GM19025 (cell line): ENCODE results near the gene EMC1.
"Not testable (repeated sequence)": the region's sequence is repeated elsewhere in the genome, so short reads cannot be mapped to it uniquely, and the experiment has no call there.

Source experiments
- ATAC-seq: cut with Tn5 transposase; IDR thresholded peaks from one replicate; pipeline ENCODE4 v1.9.1; 2021; ENCODE audit warnings: mild to moderate bottlenecking, low read depth, moderate library complexity; ENCODE audit not compliant: unreplicated experiment

The EMC1 gene

DNA sequence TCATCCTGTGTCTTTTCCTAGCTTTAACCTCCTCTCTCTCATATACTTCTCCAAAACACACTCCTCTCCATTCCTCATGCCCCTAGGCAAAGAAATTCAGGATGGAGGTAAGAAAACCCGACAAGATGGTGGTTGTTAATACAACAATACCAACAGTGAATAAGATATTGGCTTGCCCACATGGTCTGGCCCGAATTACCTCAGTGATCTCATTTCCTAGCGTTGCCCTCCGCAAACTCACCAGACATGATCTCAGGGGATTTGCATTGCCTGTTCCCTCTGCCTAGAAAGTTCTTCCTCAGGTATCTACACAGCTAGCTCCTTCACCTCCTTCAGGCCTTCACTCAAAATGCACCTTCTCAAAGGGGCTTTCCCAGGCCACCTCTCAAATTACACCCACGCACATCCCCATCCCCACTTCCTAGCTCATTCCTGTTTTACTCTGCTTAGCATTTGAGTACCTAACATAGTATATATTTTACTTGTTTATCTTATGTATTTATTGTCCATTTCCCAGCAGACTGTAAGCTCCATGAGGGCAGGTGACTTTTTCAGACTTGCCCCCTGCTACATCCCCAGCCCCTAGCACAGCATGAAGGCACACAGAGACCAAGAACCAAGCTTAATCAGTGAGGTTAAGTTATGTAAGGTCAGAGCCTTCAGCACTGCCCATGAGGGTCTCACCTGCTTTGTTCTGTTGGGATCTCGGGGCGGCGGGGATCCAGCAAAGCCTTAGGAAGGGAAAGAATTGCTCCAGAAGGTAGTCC lies 31.1 kb downstream of the EMC1 start:
- ATAC-seq = no peak

DNA sequence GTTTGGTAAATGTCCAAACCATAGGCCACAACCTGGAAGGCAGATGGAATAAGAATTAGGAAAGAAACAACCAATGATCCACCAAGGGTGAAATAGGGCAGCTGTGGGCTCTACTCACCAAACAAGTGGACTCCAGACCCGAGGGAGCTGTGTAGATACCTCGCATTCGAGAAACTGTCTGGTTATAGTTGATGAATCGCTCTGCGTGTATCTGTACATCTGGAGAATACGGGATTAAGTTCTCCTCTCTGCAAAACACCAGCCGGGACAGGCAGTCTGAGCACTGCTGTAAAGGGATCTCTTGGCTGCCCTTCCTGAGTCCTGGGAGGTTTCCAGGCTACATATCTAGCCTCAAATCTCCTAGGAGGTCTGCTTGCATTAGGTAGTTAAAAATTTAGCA lies 31.9 kb downstream of the EMC1 start:
- no peak for ATAC-seq

DNA sequence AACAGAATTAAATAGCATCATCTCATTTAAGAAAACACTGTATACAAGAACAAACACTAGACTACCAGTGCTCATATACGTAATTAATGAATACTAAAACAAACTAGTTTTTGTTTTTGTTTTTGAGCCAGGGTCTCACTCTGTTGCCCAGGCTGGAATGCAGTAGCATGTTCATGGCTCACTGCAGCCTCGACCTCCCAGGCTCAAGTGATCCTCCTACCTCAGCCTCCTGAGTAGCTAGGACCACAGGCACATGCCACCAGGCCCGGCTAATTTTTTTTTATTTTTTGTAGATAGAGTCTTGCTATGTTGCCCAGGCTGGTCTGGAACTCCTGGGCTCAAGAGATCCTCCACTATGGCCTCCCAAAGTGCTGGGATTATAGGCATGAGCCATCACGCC lies 34.7 kb downstream of the EMC1 start:
- not testable (repeated sequence) for ATAC-seq

DNA sequence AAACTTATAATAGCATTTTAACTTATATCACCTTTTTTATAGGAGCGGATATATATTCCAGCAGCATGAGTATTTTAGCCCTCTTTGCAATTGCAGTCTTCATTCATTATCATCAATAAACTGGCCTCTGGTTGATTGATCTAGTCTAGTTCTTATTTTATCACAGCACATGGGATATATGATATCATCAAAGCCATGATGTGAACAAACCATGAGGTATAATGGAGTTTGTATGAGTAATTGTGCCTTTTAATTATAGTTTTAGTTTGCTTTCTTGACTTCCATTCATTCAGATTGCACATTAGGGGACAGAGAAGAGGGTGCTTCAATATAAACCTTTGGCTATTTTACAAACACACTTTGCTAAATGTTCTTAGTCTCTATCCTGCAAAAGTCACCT lies 37.7 kb downstream of the EMC1 start:
- ATAC-seq = no peak

DNA sequence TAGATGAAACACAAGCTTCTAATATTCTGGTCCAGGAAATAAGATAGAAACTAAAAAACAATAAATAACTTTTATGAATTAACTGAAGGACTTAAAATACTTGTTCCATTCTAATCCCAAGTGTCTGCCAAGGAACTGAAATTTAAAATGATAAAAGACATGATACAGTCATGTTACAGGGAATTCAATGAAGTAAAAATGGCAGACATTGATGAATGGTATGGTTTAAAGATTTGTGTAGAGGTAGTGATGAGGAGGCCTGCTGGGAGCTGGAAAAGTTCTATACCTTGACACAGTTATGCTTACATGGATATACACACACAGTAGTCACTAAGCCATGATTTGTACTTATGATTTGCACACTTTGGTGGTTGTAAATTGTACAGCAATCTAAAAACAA lies 39.2 kb downstream of the EMC1 start:
- no peak for ATAC-seq

DNA sequence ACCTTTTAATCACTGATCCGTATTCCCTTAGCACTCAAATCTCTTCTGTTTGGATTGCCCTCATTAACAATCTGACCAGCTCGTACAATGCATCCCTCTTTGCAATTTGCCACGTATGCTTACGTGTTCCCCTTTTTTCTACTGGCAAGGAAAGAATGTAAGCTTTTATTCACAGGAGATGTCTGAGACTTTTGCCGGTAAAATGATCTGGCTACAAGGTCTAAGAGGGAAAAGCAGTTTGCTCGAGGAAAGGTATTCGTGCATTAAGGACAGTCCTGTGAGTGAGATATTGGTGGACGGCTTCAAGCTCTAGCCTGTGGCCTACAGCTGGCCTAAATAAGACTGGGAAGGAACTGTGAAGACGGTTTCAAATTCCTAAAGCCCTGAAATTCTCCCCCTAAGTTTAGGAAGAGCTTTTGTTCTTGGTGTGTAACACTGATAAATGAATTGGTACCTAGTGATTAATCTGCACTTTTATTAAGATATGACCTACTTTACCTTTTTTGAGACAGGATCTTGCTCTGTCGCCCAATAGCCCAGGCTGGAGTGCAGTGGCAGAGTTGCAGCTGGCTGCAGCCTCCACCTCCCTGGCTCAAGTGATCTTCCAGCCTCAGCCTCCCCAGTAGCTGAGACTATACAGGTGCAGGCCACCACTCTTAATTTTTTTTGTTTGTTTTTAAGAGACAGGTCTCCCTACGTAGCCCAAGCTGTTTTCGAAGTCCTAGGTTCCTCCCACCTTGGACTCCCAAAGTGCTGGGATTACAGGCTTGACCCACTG lies 40.4 kb downstream of the EMC1 start:
- no peak for ATAC-seq

DNA sequence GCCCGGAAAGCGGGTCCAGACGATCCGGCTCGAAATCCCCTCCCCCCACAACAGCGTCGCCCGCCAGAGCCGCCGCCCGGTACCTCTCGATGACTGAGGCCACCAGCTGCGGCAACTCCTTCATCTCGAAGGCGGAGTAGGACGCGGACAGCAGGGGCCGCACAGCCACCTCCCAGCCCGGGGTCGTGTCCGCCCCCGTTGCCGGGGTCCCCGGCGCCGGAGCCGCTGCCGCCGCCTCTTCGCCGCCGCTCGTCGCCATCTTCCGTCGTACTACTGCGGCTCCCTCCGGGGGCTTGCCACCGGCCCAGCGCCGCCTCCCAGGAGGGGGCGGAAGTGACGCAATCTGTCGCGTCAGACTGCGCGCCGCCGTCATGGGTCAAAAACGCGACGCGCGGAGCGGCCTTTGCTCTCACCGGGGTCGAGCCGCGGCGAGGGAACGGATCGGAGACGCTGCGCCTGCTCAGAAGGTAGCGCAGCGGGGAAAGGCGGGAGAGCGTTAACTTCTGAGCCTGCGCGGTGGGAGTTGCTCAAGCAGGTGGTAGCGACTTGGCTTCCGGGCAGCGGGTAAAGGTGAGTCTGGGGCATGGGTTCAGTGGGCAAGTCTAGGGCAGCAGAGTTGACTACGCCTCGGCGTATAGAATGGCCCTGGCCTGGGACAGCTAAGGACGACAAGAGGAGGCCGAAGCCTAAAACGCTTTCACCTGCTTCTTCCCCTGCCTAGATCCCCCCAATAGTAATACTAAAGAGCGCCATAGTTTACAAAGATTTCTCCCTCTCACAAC lies 41.1 kb downstream of the EMC1 start, which contains the start of gene UBR4:
UBR4 (minus strand) TSS at position 277 of the 782 bp plus-strand sequence; CDS start at position 259, 18 bp downstream.
- peak; percentile 85 for ATAC-seq

DNA sequence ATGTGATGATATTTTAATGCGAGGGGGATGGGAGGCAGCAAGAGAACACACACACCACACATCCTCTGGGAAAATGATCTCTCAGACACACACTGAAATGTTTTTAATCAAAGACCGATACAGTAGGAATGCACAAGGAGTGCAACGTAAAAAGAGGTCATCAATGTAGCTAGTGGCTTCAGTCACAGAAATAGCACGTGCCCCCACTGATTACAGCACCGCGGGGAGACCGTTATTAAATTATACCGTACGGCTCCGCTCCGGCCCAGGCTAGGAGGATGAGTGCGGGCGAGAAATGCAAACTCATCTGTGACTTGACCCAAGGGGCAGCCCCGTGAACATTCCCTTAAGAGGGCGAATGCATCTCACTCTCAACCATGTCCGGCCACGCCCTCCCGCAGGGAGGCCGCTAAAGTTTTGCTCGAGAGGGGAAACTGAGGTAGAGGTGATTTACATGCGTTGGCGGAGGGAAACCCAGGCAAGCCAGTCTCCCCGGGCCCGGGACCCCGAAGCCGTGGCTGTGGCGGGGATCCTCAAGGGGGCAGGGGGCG lies 41.8 kb downstream of the EMC1 start:
- peak; percentile 44 for ATAC-seq

DNA sequence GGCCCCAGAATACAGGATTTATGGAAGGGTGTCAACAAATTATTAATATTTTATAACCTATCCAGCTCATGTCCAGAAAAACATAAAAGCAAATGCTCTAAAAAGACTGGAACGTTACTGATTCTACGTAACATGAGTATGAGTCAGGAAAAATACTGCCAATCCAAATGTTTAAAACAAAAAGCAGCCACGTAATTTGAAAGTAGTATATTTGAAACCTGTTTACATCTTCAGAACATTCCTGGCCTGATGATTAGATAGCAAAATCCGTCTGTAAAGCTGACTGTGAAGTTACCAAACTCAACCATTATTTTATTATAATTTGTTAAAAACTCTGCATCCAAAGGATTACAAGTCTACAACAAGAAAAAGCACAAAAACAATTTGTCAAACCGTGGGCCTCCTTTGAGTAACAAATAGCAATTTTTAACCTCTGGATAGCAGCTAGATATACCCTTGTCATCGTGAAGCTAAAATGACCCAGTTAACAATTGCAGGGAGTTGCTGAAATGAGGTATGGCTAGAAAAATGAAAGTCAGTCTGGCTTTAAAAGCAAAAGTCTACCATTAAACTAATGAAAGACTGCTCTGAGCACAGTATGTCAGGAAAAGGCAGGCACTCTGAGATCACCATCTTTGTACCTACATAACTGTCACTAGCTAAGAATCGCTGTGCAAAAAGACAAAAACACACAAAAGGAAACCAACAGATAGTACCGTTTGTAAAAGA lies 42.5 kb downstream of the EMC1 start:
- ATAC-seq = no peak

DNA sequence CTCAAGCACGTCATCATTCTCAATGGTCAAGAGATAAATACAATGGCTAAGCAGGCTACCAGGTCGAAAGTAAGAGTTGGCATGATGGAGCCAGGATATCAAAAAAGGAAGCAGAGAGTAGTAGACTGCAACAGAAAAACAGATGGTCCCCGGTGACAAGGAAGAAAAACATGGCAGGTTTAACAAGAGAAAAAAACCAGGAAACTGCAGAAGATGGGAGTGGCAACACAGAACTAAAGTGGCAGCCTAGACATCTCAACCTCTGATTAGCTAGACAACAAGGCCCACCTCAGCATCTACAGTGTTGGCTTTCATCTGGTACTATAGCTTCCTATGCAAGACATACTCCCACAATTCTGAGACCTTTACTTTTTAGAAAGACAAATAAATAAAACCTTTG lies 44.4 kb downstream of the EMC1 start:
- no peak for ATAC-seq

DNA sequence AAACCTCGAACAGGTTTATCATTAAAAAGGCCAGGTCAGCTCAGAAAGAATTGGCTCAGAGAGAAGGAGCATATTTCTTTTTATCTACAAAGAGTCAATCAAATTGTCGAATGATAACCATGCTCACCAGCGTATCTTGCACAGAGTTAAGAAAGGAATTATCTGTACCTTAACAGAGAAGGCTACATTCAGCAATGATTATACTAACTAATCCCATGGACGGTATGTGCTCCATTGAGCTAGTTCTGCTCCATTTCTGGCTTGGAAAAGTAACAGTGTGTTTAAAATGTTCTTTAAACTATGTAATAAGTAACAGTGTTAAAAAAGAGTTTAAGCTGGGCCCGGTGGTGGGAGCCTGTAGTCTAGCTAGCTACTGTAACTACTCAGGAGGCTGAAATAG lies 45.5 kb downstream of the EMC1 start:
- ATAC-seq = no peak

DNA sequence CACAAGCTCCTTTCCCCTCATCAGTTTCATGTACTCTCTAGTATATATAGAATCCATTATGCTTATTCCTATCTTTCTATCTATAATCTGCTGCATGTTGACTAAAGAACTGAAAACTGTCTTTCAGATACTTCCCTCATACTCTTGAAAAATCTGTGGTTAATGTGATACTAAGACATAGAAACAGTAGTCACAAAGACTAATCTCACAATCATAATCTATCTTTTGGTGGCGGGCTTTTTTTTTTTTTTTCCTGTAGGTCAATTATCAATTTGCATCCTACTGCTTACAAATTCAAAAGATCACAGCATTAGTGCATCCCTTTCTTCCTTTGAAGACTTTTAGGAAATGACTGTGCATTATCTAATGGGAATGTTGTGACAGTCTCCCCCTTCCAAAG lies 45.9 kb downstream of the EMC1 start:
- ATAC-seq = no peak

DNA sequence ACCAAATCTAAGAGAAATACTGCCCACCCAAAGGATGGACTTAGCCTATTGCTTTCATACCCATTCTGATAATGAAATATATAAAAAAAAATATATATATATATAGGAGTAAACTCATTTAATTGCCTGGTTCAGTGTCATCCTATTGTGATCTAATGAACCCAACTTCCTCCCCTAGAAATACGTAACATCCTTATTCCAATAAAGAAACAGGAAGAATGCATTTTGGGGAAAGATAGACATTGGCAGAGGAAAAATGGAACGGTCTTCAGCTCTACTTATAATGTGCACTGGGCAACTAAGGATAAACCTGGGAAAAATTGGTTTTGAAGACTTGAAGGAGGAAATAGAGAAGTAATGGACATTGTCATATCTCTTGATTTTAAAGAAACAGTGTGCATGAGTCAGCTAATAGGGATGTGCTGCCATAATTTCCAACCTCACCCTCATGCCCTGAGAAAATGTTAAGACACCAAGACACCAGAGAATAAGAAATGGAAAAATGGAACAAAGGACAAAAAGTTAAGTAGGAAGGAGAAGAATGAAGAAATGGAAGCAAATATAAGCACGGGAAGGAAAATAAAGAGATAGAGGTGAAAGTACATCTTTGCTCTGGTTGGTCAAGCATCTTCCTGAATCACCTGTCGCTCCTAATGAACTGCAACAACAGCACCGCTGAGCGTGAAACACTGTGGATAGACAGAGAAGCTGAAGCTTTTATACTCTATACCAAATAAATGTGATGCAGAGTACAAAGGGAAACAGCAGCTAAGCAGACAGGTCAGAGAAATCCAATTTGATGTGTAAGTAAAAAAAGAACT lies 46.7 kb downstream of the EMC1 start:
- ATAC-seq = no peak

DNA sequence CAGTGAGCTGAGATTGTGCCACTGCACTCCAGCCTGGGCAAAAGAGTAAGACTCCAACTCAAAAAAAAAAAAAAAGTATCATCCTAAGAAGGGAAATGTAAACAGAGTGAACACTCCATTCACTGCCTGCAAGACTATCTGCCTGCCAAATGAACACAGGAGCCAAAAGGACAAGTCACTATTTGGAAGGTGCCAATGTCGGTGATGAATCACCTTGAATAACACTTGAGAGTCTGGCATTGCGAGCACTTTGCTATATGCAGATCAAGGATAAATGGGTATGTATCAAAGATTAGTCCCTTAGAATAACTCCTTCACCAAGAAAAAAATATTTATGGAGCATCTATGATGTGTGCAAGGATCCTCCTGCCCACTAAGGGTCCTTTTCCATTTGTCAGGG lies 47.9 kb downstream of the EMC1 start:
- no peak for ATAC-seq

DNA sequence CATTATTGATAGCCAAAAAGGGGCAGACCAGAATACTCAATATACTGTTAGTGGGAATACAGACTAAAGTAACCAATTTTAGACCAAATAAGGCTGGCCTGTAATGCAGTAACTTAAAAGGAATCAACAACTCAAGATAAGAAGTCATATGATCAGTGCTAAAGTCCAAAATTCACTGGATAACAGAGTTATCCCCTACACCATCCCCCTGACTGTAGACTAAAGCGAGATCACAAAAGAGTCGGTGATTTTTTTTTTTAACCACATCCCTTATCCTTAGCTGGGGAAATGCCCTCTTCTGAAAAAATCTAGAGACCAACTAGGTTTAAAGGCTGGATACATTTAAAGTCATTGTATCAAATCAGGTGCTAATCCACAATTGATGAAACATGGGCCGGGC lies 48.9 kb downstream of the EMC1 start:
- ATAC-seq = no peak

DNA sequence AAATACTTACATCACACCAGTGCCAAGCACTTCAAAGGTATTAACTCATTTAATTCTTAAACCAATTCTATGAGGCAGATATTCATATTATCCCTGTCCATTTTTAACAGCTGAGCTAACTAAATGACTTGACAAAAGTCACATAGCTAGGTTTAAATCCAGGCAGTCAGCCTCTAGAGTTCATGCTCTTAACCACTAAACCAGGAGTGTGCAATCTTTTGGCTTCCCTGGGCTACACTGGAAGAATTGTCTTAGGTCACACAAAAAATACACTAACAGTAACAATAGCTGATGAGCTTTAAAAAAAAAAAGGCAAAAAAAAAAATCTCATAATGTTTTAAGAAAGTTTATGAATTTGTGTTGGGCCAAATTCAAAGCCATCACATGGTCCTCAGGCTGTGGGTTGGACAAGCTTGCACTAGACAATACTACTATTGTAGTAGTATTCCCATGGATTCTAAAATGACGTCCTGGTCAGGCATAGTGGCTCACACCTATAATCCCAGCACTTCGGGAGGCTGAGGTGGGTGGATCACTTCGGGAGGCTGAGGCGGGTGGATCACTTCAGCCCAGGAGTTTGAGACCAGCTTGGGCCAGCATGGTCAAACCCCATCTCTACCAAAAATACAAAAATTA lies 51.2 kb downstream of the EMC1 start:
- ATAC-seq = no peak

DNA sequence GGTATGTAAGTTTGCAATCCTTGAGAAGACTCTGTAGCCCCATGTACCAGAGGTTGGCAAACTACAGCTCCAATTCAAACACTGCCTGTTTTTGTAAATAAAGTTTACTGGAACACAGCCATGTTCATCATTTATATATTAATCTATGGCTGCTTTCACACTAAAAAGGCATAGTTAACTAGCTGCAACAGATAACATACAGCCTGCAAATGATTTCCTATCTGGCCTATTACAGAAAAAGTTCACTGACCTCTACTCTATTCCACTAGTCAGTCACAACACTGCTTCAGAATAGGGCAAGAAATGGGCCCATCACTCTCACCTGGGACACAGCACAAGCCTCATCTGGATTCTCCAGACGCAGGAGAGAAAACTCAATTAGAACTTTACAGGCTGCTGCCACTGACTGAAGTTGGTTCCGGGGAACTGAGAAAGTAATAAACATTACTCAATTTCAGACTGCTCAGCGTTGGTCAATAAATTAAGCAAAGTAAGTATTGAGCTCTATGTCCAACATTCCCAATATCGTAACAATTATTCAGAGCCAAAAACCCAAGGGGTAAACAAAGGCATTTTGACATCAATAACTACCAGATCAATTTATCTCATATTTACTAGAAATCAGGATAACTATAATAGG lies 51.9 kb downstream of the EMC1 start:
- no peak for ATAC-seq

DNA sequence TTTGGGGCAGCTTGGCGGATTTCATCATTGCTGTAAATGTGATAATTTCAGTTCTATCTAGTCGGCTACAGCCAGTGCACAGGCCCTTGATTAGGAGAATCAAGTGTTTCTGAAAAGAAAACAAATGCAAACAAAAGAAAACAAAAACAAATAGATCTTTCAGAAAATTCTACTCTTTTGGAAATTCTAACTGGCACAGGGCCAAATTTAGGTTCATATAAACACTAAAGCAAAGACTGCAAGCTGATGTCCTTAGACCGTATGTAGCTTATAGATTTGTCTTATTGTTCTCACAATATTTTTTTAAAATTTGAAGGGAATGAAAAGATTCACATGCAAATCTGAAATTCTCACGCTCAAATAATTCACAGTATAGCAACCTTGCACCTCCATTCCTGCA lies 52.5 kb downstream of the EMC1 start:
- no peak for ATAC-seq
